ENCODE results near the gene ERBB2.

The ERBB2 gene

DNA sequence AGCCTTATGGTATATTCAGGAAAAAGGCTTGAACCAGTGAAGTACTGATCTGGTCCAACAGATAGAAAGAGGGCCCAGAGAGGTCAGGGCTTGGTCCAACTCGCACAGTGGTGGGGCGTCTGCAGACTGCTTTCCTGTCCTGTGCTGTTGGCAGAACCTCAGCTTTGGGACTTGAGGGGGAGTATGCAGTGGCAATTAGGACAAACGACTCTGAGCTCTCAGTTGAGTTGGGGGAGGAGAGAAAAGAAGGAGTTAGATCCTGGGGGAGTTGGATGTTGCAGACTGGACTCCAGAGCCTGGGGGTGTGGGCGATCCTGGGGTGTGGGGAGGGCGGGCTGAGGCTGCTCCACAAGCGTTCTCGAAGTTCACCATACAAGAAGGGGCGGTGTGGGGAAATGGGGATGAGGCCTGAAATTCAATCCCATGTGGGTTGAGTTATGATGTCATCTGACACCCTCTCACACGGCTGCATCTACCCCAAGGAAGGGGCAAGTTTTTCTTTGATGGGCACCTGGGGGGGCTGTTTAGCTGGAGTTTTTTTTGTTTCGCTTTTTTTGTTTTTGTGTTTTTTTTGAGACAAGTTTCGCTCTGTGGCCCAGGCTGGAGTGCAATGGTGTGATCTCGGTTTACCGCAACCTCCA is 52.5 kb downstream of the ERBB2 start:
- Histone ChIP-seq H3K36me3 (ENCODE audit: insufficient read depth, low read length) (no peaks in the 10 kb centered on the region), H3K4me3 (ENCODE audit: low read depth, low read length) (no peak overlapping the region), H3K4me1 (ENCODE audit: control insufficient read depth, insufficient read depth, low read length, unreplicated experiment) (peaks cover 21% of the 10 kb centered on the region), H3K79me2 (ENCODE audit: control insufficient read depth, insufficient read depth, low read length, unreplicated experiment) (no peaks in the 10 kb centered on the region), H2AFZ (ENCODE audit: low read length, unreplicated experiment) (no peak overlapping the region), H3K27ac (ENCODE audit: low read depth, low read length) (no peak overlapping the region), H3K27me3 (ENCODE audit: insufficient read depth, low read length) (no peaks in the 10 kb centered on the region)

DNA sequence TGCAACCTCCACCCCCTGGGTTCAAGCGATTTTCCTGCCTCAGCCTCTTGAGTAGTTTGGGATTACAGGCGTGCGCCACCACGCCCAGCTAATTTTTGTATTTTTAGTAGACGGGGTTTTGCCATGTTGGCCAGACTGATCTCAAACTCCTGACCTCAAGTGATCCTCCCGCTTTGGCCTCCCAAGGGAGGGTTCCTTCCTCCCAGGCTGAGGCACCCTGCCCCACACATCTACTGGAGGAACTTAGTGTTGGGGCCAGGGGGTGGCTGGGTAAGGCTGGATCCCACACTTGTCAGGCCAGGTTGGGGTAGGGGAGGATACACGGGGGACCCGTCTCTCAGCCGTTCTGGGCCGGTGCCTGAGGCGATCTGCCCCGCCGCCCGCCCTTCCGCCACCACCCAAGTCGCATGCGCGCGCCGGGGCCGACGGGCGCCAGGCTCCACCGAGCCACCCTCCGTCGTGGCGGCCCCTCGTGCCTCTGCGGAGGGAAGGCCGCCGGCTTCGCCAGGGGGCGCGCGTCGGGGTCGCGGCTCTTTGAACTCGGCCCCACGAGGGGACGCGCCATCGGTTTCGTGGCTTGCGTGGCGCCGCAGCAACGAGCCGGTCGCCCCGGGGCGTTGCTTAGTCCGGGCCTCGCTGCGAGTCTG is 53.8 kb downstream of the ERBB2 start:
- Histone ChIP-seq H3K4me1 (ENCODE audit: control insufficient read depth, insufficient read depth, low read length, unreplicated experiment) (peaks cover 21% of the 10 kb centered on the region), H3K36me3 (ENCODE audit: insufficient read depth, low read length) (no peaks in the 10 kb centered on the region), H2AFZ (ENCODE audit: low read length, unreplicated experiment) (peak overlapping the region; percentile 78), H3K27me3 (ENCODE audit: insufficient read depth, low read length) (no peaks in the 10 kb centered on the region; the same call in 1 of the 2 replicates), H3K79me2 (ENCODE audit: control insufficient read depth, insufficient read depth, low read length, unreplicated experiment) (no peaks in the 10 kb centered on the region), H3K27ac (ENCODE audit: low read depth, low read length) (peak overlapping the region; percentile 38; the same call in 1 of the 2 replicates), H3K4me3 (ENCODE audit: low read depth, low read length) (peak overlapping the region; percentile 81)

DNA sequence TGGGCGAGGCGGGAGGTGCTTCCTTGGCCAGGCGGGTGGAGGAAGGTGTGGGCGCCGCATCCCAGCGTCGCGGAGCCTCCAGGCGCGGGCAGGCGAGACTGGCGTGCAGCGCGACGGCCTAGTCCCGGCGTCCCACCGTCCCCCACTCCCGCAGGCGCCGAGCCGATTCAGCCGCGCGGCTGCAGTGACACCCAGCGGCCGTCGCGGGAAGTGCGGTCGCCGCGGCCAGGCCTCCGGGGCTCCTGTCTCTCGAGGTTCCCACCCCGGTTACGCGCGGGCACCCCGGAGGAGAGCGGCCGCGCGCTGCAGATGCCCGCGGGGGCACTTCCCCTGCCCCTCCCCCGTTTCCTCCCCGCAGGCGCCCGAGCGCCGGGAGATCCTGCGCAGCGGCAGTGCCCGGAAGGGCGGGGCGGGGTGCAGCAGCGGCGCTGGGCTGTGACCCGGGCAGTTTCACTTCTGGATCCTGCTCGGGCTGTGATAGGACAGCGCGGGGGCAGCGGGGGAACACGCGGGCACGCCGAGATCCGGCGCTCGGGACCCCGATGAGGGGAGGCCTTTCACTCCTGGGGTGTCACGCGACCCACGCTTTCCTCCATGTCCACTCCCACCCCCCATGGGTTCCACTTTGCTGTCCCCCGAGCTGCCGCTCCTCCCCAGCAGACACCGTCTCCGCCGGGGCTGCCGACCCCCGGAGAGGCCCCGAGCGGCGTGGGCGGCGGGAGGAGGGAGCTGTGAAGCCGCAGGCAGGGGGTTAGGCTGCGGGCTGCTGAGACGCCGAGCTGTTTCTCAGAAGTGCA is 54.5 kb downstream of the ERBB2 start:
- Histone ChIP-seq H3K36me3 (ENCODE audit: insufficient read depth, low read length) (no peaks in the 10 kb centered on the region), H3K4me3 (ENCODE audit: low read depth, low read length) (peak overlapping the region; percentile 81), H2AFZ (ENCODE audit: low read length, unreplicated experiment) (peak overlapping the region; percentile 78), H3K27ac (ENCODE audit: low read depth, low read length) (peak overlapping the region; percentile 59), H3K4me1 (ENCODE audit: control insufficient read depth, insufficient read depth, low read length, unreplicated experiment) (peaks cover 21% of the 10 kb centered on the region), H3K27me3 (ENCODE audit: insufficient read depth, low read length) (no peaks in the 10 kb centered on the region; the same call in 1 of the 2 replicates), H3K79me2 (ENCODE audit: control insufficient read depth, insufficient read depth, low read length, unreplicated experiment) (no peaks in the 10 kb centered on the region)

DNA sequence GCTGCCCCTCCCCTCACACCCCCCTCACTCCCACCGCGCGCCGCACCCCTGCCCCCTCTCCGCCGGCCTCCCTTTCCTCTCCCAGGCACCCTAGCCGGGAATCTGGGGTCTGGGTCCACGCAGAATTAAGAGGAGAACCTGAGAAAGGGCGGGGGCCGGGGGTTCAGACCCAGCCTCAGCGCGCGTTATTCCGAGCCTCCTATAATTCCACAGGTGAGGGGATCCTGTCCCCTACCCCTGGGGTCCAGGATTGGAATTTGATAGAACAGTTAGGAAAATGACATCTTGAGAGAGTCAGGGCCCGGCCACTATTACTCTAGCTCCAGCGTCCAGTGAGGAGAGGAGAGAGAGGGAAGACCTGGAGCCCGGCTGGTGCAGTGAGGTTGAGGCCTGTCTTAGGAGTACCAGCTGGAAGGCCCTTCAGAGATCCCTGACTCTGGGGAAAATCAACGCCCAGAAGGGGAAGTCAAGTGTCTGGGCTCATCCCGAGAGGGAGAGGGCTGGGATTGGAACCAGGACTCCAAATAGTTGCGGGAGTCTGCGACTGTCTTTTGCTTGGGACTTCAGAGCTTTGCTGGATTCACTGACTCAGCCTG is 55.2 kb downstream of the ERBB2 start:
- H3K27ac ChIP-seq (ENCODE audit: low read depth, low read length) = peak overlapping the region; percentile 59; the same call in 1 of the 2 replicates
- H3K79me2 ChIP-seq (ENCODE audit: control insufficient read depth, insufficient read depth, low read length, unreplicated experiment) = no peaks in the 10 kb centered on the region
- no peaks in the 10 kb centered on the region for H3K36me3 ChIP-seq (ENCODE audit: insufficient read depth, low read length)
- H3K27me3 ChIP-seq (ENCODE audit: insufficient read depth, low read length) = no peaks in the 10 kb centered on the region; the same call in 1 of the 2 replicates
- H3K4me1 ChIP-seq (ENCODE audit: control insufficient read depth, insufficient read depth, low read length, unreplicated experiment) = peaks cover 21% of the 10 kb centered on the region
- H2AFZ ChIP-seq (ENCODE audit: low read length, unreplicated experiment) = no peak overlapping the region
- H3K4me3 ChIP-seq (ENCODE audit: low read depth, low read length) = peak overlapping the region; percentile 81

- Histone ChIP-seq H3K27ac (ENCODE audit: low read depth, low read length) (no peak overlapping the region), H2AFZ (ENCODE audit: low read length, unreplicated experiment) (no peak overlapping the region), H3K4me3 (ENCODE audit: low read depth, low read length) (peak overlapping the region; percentile 81; the same call in 1 of the 2 replicates), H3K4me1 (ENCODE audit: control insufficient read depth, insufficient read depth, low read length, unreplicated experiment) (peaks cover 15% of the 10 kb centered on the region), H3K27me3 (ENCODE audit: insufficient read depth, low read length) (no peaks in the 10 kb centered on the region; the same call in 1 of the 2 replicates), H3K36me3 (ENCODE audit: insufficient read depth, low read length) (no peaks in the 10 kb centered on the region), H3K79me2 (ENCODE audit: control insufficient read depth, insufficient read depth, low read length, unreplicated experiment) (no peaks in the 10 kb centered on the region)
These were observed 55.9 kb downstream of the ERBB2 start for GRCh38 chr17:39755554-39756379.

- Histone ChIP-seq H2AFZ (ENCODE audit: low read length, unreplicated experiment) (no peak overlapping the region), H3K27ac (ENCODE audit: low read depth, low read length) (no peak overlapping the region), H3K79me2 (ENCODE audit: control insufficient read depth, insufficient read depth, low read length, unreplicated experiment) (no peaks in the 10 kb centered on the region), H3K27me3 (ENCODE audit: insufficient read depth, low read length) (no peaks in the 10 kb centered on the region; the same call in 1 of the 2 replicates), H3K4me1 (ENCODE audit: control insufficient read depth, insufficient read depth, low read length, unreplicated experiment) (peaks cover 10% of the 10 kb centered on the region), H3K4me3 (ENCODE audit: low read depth, low read length) (no peak overlapping the region), H3K36me3 (ENCODE audit: insufficient read depth, low read length) (no peaks in the 10 kb centered on the region)
These were observed 56.7 kb downstream of the ERBB2 start for GRCh38 chr17:39756380-39757079.

DNA sequence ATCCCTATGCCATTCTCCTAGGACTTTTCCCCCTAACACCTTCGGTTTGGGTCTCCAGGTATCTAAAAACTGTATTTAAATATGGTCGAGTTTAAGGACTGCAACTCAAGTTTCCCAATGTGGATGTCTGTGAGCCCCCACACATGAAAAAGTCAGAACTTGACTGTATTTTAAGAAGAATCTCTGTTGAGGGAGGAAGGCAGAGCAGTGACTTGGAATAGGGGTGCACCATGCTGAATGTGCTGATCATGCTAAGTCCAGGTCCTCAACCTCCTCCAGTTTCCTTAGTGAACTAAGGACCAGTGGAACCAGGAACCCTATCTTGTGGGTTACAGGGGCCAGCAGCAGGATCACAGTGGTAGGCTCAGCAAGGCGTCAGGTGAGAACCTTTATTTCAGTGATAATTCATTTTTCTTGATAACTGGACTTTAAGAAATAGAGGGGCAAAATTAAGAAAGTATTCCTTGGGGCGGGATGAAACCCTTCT is 57.4 kb downstream of the ERBB2 start:
- no peak overlapping the region for H2AFZ ChIP-seq (ENCODE audit: low read length, unreplicated experiment)
- H3K27ac ChIP-seq (ENCODE audit: low read depth, low read length) = no peak overlapping the region
- peaks cover 10% of the 10 kb centered on the region for H3K4me1 ChIP-seq (ENCODE audit: control insufficient read depth, insufficient read depth, low read length, unreplicated experiment)

DNA sequence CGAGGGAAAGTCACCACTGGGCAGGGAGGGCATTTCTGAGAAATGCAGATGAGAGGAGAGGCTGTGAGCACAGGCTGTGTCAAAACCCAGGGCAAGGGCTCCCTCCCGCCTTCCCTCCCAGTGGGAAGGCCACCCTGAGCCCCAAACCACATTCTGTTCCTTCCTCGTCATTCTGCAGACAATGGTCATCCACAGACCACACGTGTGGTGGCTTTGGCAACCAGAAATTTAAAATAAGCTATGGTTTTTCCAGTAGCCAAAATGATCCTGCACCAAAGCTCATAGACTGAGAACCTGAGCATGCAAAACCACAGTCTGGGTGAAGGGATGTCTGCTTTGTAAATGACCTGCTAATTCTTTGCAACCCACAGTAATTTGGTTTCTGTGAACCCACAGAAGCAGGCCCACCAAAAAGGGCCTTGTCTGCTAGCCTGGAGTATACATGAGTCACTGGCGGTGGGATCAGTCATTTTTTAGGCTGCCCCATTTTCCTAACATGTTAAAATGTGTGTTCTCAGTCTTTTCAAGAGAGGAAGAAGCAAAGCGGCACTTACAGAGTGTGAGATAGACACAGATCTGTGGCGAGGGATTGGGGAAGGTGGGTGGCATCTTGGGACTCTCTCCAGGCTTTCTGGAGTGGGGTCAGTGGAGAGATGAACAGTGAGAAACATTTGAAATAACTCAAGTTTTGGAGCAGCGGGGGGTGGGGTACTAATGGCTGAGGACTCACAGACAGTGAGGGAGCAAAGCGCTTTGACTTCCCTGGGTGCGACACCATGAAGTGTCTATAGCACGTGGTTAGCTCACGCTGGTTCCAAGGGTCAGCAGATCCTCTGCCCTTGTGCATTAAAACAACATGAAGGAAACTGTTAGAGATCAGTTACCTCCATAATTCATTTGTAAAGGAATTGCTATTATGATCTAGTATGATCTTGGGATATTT is 58.3 kb downstream of the ERBB2 start:
- no peak overlapping the region for H2AFZ ChIP-seq (ENCODE audit: low read length, unreplicated experiment)
- no peak overlapping the region for H3K4me3 ChIP-seq (ENCODE audit: low read depth, low read length)
- no peaks in the 10 kb centered on the region; the same call in 1 of the 2 replicates for H3K27me3 ChIP-seq (ENCODE audit: insufficient read depth, low read length)
- H3K27ac ChIP-seq (ENCODE audit: low read depth, low read length) = no peak overlapping the region
- H3K4me1 ChIP-seq (ENCODE audit: control insufficient read depth, insufficient read depth, low read length, unreplicated experiment) = peaks cover 12% of the 10 kb centered on the region
- H3K79me2 ChIP-seq (ENCODE audit: control insufficient read depth, insufficient read depth, low read length, unreplicated experiment) = no peaks in the 10 kb centered on the region
- H3K36me3 ChIP-seq (ENCODE audit: insufficient read depth, low read length) = no peaks in the 10 kb centered on the region

More for the DNA sequence above, 57.4 kb downstream of the ERBB2 start:
- H3K27me3 ChIP-seq (ENCODE audit: insufficient read depth, low read length) = no peaks in the 10 kb centered on the region; the same call in 1 of the 2 replicates
- no peaks in the 10 kb centered on the region for H3K79me2 ChIP-seq (ENCODE audit: control insufficient read depth, insufficient read depth, low read length, unreplicated experiment)
- no peaks in the 10 kb centered on the region for H3K36me3 ChIP-seq (ENCODE audit: insufficient read depth, low read length)
- H3K4me3 ChIP-seq (ENCODE audit: low read depth, low read length) = no peak overlapping the region

- Histone ChIP-seq H3K27ac (ENCODE audit: low read depth, low read length) (no peak overlapping the region), H3K27me3 (ENCODE audit: insufficient read depth, low read length) (no peaks in the 10 kb centered on the region; the same call in 1 of the 2 replicates), H3K4me1 (ENCODE audit: control insufficient read depth, insufficient read depth, low read length, unreplicated experiment) (peaks cover 11% of the 10 kb centered on the region), H3K36me3 (ENCODE audit: insufficient read depth, low read length) (no peaks in the 10 kb centered on the region), H3K79me2 (ENCODE audit: control insufficient read depth, insufficient read depth, low read length, unreplicated experiment) (no peaks in the 10 kb centered on the region), H3K4me3 (ENCODE audit: low read depth, low read length) (no peak overlapping the region), H2AFZ (ENCODE audit: low read length, unreplicated experiment) (no peak overlapping the region)
These were observed 59.3 kb downstream of the ERBB2 start for GRCh38 chr17:39759204-39759603.

Measured in ACC112 (cell line).